ENCODE data around the gene RNF8.

DNA sequence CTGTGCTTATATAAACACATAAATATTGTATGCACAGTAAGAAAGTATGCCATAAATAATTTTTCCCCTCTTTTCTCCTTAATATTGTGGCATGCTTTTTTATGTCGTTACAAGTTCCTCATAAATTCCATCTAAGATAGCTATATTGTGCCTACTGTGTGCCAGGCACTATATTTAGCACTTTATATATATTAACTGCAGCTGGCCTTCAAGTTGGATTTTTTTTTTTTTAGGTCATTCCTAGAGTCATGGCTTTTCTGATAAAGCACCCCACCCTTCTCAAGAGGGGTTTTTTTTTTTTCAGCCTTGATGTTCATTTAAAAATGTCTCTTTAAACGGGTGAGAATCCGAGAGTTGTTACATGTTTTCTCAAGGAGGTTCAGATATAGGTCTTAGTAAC is 42.8 kb upstream of the RNF8 start:
- no peak for TF ChIP-seq EZH2phosphoT487 (IDR thresholded peaks at IDR 0.05; ENCODE audit: low read length)
- TF ChIP-seq, protein P1, sequence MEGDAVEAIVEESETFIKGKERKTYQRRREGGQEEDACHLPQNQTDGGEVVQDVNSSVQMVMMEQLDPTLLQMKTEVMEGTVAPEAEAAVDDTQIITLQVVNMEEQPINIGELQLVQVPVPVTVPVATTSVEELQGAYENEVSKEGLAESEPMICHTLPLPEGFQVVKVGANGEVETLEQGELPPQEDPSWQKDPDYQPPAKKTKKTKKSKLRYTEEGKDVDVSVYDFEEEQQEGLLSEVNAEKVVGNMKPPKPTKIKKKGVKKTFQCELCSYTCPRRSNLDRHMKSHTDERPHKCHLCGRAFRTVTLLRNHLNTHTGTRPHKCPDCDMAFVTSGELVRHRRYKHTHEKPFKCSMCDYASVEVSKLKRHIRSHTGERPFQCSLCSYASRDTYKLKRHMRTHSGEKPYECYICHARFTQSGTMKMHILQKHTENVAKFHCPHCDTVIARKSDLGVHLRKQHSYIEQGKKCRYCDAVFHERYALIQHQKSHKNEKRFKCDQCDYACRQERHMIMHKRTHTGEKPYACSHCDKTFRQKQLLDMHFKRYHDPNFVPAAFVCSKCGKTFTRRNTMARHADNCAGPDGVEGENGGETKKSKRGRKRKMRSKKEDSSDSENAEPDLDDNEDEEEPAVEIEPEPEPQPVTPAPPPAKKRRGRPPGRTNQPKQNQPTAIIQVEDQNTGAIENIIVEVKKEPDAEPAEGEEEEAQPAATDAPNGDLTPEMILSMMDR (IDR thresholded peaks at IDR 0.05; ENCODE audit: low read length) = no peak
